ENCODE data around the gene FARP1. TPM values are rescaled to one million over a fixed set of nuclear protein-coding genes. Genes with fewer than 3 reads are reported as not detected.

FARP1 gene
- total RNA-seq, 2 experiments from 2014 or later: not detected

DNA sequence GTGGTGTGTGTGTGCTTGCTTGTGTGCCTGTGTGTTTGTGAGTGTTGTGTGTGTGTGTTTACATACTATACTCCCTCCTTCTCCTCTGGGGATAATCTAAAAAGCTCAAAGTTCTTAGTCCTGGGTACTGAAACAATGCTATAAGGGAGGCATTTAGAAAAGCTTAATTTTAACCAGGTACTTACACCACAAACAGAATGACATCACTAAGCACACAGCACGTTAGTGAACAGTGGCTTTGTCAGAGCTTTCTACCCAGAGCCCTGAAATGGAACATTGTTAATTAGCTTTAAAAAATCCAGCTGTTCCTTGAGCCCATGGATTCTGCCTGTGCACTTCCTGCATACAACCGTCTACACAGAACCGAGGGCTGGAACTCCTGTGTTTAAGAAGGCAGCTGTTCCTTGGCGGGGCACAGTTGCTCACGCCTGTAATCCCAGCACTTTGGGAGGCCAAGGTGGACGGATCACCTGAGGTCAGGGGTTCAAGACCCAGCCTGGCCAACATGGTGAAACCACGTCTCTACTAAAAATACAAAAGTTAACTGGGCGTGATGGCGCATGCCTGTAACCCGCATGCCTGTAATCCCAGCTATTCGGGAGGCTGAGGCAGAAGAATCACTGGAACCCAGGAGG, 103.8 kb downstream of the FARP1 start:
- Histone ChIP-seq H3K36me3 (ENCODE audit: insufficient read depth, low read length) (no peaks in the 10 kb centered on the region), H3K4me3 (ENCODE audit: low read depth, low read length, poor library complexity, severe bottlenecking) (no peak overlapping the region), H3K4me2 (ENCODE audit: low read length) (no peak overlapping the region), H4K20me1 (ENCODE audit: insufficient read depth, low read length) (no peaks in the 10 kb centered on the region), H3K79me2 (ENCODE audit: insufficient read depth, low read depth, low read length) (no peaks in the 10 kb centered on the region), H3K9me2 (ENCODE audit: insufficient read depth, low read length) (no peaks in the 10 kb centered on the region), H2AFZ (ENCODE audit: low read length) (no peak overlapping the region), H3K4me1 (ENCODE audit: insufficient read depth, low read length, poor library complexity, severe bottlenecking) (no peaks in the 10 kb centered on the region), H3K27ac (ENCODE audit: low read depth, low read length, poor library complexity, severe bottlenecking) (no peak overlapping the region), H3K9me3 (ENCODE audit: low read length) (no peaks in the 10 kb centered on the region)
- no peak for TF ChIP-seq EZH2phosphoT487 (IDR thresholded peaks at IDR 0.05; ENCODE audit: borderline replicate concordance, low read depth, low read length)
- TF ChIP-seq, protein P1, sequence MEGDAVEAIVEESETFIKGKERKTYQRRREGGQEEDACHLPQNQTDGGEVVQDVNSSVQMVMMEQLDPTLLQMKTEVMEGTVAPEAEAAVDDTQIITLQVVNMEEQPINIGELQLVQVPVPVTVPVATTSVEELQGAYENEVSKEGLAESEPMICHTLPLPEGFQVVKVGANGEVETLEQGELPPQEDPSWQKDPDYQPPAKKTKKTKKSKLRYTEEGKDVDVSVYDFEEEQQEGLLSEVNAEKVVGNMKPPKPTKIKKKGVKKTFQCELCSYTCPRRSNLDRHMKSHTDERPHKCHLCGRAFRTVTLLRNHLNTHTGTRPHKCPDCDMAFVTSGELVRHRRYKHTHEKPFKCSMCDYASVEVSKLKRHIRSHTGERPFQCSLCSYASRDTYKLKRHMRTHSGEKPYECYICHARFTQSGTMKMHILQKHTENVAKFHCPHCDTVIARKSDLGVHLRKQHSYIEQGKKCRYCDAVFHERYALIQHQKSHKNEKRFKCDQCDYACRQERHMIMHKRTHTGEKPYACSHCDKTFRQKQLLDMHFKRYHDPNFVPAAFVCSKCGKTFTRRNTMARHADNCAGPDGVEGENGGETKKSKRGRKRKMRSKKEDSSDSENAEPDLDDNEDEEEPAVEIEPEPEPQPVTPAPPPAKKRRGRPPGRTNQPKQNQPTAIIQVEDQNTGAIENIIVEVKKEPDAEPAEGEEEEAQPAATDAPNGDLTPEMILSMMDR (conservative IDR thresholded peaks at IDR 0.05; ENCODE audit: low read length): no peak
- no peak for DNase-seq (ENCODE audit: low spot score)
- intact Hi-C loops (cut with micrococcal nuclease; ENCODE audit: unreplicated experiment): no loop called here
- ChIA-PET CTCF (ENCODE audit: unreplicated experiment) (no interaction called here), POLR2A (no interaction called here)
- no TSS peak for BruUV-seq (replicated peaks)

DNA sequence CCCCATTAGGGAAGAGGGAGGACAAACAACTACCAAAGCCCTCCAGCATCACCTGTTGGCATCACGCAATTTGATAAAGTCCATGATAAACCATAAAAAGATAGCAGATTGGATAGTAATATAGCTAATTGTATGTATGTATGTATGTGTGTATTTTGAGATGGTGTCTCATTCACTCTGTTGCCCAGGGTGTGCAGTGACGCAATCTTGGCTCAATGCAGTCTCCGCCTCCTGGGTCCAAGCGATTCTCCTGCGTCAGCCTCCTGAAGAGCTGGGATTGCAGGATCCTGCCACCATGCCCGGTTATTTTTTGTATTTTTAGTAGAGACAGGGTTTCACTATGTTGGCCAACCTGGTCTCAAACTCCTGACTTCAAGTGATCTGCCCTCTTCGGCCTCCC, 108.8 kb downstream of the FARP1 start:
- Histone ChIP-seq H3K27ac (ENCODE audit: low read depth, low read length, poor library complexity, severe bottlenecking) (no peak overlapping the region), H3K9me2 (ENCODE audit: insufficient read depth, low read length) (no peaks in the 10 kb centered on the region), H2AFZ (ENCODE audit: low read length) (no peak overlapping the region), H3K36me3 (ENCODE audit: insufficient read depth, low read length) (no peaks in the 10 kb centered on the region), H3K9me3 (ENCODE audit: low read length) (no peaks in the 10 kb centered on the region), H4K20me1 (ENCODE audit: insufficient read depth, low read length) (no peaks in the 10 kb centered on the region), H3K79me2 (ENCODE audit: insufficient read depth, low read depth, low read length) (no peaks in the 10 kb centered on the region), H3K4me3 (ENCODE audit: low read depth, low read length, poor library complexity, severe bottlenecking) (no peak overlapping the region), H3K4me1 (ENCODE audit: insufficient read depth, low read length, poor library complexity, severe bottlenecking) (no peaks in the 10 kb centered on the region), H3K4me2 (ENCODE audit: low read length) (no peak overlapping the region)
- ChIA-PET POLR2A (no interaction called here), CTCF (ENCODE audit: unreplicated experiment) (no interaction called here)
- no peak for DNase-seq (ENCODE audit: low spot score)
- intact Hi-C loops (cut with micrococcal nuclease; ENCODE audit: unreplicated experiment): no loop called here
- no TSS peak for BruUV-seq (replicated peaks)
- no peak for TF ChIP-seq EZH2phosphoT487 (IDR thresholded peaks at IDR 0.05; ENCODE audit: borderline replicate concordance, low read depth, low read length)
- TF ChIP-seq, protein P1 (conservative IDR thresholded peaks at IDR 0.05; ENCODE audit: low read length): no peak

DNA sequence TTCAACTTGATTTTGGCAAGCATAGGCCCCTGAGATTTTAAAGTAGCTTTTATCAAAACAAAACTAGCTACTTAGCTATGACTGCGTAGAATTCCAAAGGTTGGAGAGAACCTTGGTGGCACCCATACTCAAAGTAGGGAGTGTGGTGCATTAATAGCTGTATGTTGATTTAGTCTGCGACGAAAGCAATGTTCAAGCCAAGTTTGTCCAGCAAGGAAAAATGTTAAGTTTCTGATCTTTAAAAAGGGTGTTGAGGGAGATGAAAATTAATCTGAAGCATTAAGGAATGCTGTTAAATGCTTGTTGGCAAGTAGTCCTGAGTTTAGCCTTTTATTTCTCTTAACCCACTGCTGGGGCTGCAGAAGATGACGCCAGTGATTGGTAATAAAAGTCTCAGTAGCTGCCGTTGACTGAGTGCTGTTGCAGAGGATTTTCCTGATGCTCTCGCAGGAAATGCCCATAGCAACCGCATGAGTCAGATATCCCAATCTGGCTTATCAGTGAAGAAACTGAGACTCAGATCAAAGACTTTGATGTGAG, 110.1 kb downstream of the FARP1 start:
- BruUV-seq (replicated peaks): no TSS peak
- H3K36me3 ChIP-seq (ENCODE audit: insufficient read depth, low read length): no peaks in the 10 kb centered on the region
- CTCF ChIA-PET (ENCODE audit: unreplicated experiment): no interaction called here
- POLR2A ChIA-PET: no interaction called here
- H3K4me2 ChIP-seq (ENCODE audit: low read length): no peak overlapping the region
- no peak for TF ChIP-seq EZH2phosphoT487 (IDR thresholded peaks at IDR 0.05; ENCODE audit: borderline replicate concordance, low read depth, low read length)
- TF ChIP-seq, protein P1 (conservative IDR thresholded peaks at IDR 0.05; ENCODE audit: low read length): no peak
- H2AFZ ChIP-seq (ENCODE audit: low read length): no peak overlapping the region
- H3K4me1 ChIP-seq (ENCODE audit: insufficient read depth, low read length, poor library complexity, severe bottlenecking): no peaks in the 10 kb centered on the region
- H4K20me1 ChIP-seq (ENCODE audit: insufficient read depth, low read length): no peaks in the 10 kb centered on the region
- H3K27ac ChIP-seq (ENCODE audit: low read depth, low read length, poor library complexity, severe bottlenecking): no peak overlapping the region
- H3K9me3 ChIP-seq (ENCODE audit: low read length): no peaks in the 10 kb centered on the region
- no peak overlapping the region for H3K4me3 ChIP-seq (ENCODE audit: low read depth, low read length, poor library complexity, severe bottlenecking)
- intact Hi-C loops (cut with micrococcal nuclease; ENCODE audit: unreplicated experiment): no loop called here
- no peak for DNase-seq (ENCODE audit: low spot score)
- H3K9me2 ChIP-seq (ENCODE audit: insufficient read depth, low read length): no peaks in the 10 kb centered on the region
- H3K79me2 ChIP-seq (ENCODE audit: insufficient read depth, low read depth, low read length): no peaks in the 10 kb centered on the region
